Large intestine (tissue), 3 donors: ENCODE results near the gene ANKS1A. TPM values are rescaled to one million over a fixed set of nuclear protein-coding genes. Genes with fewer than 3 reads are reported as not detected.

Experiments
- DNase-seq, 2 donors: peaks; one replicate each; pipeline versions ENCODE4 v3.0.0 to v3.0.0-alpha.2; 2013
- H3K27ac ChIP-seq: one replicate; pipeline ENCODE4 v1.5.1; 2013; ENCODE audit warnings: low read length
- H3K27me3 ChIP-seq: 2 replicates; pipeline ENCODE4 v1.6.1; 2013; ENCODE audit warnings: low read length; ENCODE audit not compliant: control insufficient read depth, insufficient read depth
- H3K36me3 ChIP-seq: 2 replicates; pipeline ENCODE4 v1.6.1; 2013; ENCODE audit warnings: low read length; ENCODE audit not compliant: control insufficient read depth, insufficient read depth
- H3K4me1 ChIP-seq: one replicate; pipeline ENCODE4 v1.6.1; 2013; ENCODE audit warnings: low read length; ENCODE audit not compliant: control insufficient read depth, insufficient read depth
- H3K4me3 ChIP-seq: one replicate; pipeline ENCODE4 v1.5.1; 2013; ENCODE audit warnings: low read length
- H3K9me3 ChIP-seq: one replicate; pipeline ENCODE4 v1.6.1; 2013; ENCODE audit warnings: mild to moderate bottlenecking, low read depth, low read length, moderate library complexity; ENCODE audit not compliant: control insufficient read depth
- WGBS: methylation state at CpG from one replicate; pipeline ENCODE4 v1.1.5; 2013; ENCODE audit warnings: low lambda C conversion rate; ENCODE audit not compliant: insufficient coverage; 5-methylcytosine and 5-hydroxymethylcytosine counted together
- polyA plus RNA-seq: library from polyadenylated mRNA; unstranded; fragments of 120-200 nt; gene quantifications from one replicate; pipeline ENCODE4 v1.2.1, GENCODE V29; 2013

Gene ANKS1A
- polyA plus RNA-seq, 1 donor = 26.5 TPM

- no peak overlapping the region for H3K4me3 ChIP-seq
- DNase-seq = no peak
- no peaks in the 10 kb centered on the region for H3K4me1 ChIP-seq
- peaks cover 94% of the 10 kb centered on the region for H3K36me3 ChIP-seq
- no peaks in the 10 kb centered on the region for H3K9me3 ChIP-seq
- H3K27ac ChIP-seq = no peak overlapping the region
- 10% methylated on average over 2 of the region's 13 CpGs for WGBS
- H3K27me3 ChIP-seq = no peaks in the 10 kb centered on the region
These were observed 192.4 kb downstream of the ANKS1A start for GRCh38 chr6:35081426-35081851.

- no peak for DNase-seq
- no peak overlapping the region for H3K27ac ChIP-seq
These were observed 193.1 kb downstream of the ANKS1A start for GRCh38 chr6:35082046-35082732.

DNA sequence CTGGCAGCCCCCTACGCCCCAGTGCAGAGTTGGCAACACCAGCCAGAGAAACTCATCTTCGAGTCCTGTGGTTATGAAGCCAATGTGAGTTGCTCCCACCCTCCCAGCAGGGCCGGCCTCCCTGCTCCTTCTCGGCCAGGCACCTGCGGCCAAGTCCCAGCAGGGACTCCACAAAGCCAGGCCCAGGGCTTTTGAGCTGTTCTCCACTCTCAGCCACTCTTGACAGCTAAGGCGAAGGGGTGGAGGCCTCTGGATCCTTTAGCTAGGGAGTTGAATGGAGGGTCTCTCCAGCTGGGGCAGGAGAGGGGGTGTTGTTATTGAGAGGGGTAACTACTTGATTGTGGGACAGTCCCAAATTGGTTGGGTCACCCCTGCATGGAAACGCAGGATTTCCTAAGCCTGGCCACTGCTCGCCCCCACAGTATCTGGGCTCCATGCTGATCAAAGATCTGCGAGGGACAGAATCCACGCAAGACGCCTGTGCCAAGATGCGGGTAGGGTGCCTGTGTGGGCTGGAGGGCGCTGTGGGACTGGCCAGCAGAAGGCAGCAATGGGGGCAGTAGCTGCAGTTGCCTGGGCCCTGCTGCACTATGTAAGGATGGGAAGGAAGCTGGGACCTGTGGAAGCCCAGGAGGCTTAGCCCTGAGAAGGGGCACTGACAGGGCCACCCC lies 193.8 kb downstream of the ANKS1A start:
- Histone ChIP-seq H3K36me3 (peaks cover 97% of the 10 kb centered on the region), H3K4me1 (no peaks in the 10 kb centered on the region), H3K27me3 (no peaks in the 10 kb centered on the region), H3K4me3 (no peak overlapping the region), H3K9me3 (no peaks in the 10 kb centered on the region), H3K27ac (no peak overlapping the region)
- DNase-seq = no peak
- WGBS = no CpG with 5 or more reads among the region's 13 CpGs

More at GRCh38 chr6:35082046-35082732, 193.1 kb downstream of the ANKS1A start:
- Histone ChIP-seq H3K4me3 (no peak overlapping the region), H3K4me1 (no peaks in the 10 kb centered on the region), H3K9me3 (no peaks in the 10 kb centered on the region), H3K36me3 (peaks cover 97% of the 10 kb centered on the region), H3K27me3 (no peaks in the 10 kb centered on the region)
- WGBS = no CpG with 5 or more reads among the region's 19 CpGs

DNA sequence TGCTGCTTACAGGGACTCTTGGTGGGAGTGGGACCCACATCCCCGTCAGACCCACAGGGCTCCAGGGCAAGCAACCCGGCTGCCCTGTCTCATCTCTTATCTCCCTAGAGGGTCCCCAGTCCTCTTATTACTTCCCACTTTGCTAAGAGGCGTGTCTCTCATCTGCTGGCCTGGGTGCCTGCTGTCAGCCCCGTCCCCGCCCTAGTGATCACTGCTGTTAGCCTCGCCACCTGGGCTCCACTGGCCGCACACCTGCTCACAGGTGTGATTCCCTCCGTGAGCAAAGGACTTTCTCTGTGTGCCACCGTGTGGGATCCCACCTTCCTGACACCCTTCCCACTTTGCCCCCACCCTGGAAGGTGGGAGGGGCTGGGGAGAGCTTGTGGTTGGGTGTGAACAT lies 194.5 kb downstream of the ANKS1A start:
- Histone ChIP-seq H3K27me3 (no peaks in the 10 kb centered on the region), H3K4me1 (no peaks in the 10 kb centered on the region), H3K9me3 (no peaks in the 10 kb centered on the region), H3K27ac (no peak overlapping the region), H3K4me3 (no peak overlapping the region), H3K36me3 (peaks cover 99% of the 10 kb centered on the region)
- peak in 1 of 2 donors; percentile 32 for DNase-seq
- no CpG with 5 or more reads among the region's 9 CpGs for WGBS

DNA sequence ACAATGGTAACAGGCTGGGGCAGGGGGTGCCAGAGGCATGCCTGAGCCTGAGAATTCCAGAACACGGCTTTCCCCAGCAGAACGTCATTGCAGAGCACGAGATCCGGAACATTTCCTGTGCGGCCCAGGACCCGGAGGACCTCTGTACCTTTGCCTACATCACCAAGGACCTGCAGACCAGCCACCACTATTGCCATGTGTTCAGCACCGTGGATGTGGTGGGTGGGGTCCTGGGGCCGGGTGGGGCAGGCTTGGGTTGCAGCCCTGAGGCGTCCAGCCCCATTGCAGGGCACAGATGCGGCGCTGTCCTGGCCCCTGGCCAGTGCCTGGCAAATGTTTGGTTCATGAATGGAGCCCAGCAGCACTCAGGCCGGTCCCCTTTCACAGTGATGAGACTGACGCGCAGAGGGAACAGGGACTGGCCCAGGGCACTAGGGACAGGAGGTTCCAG lies 195.0 kb downstream of the ANKS1A start:
- no peaks in the 10 kb centered on the region for H3K27me3 ChIP-seq
- H3K4me3 ChIP-seq = no peak overlapping the region
- no peaks in the 10 kb centered on the region for H3K9me3 ChIP-seq
- WGBS = no CpG with 5 or more reads among the region's 14 CpGs
- H3K4me1 ChIP-seq = no peaks in the 10 kb centered on the region
- DNase-seq = no peak
- no peak overlapping the region for H3K27ac ChIP-seq
- H3K36me3 ChIP-seq = peaks cover 99% of the 10 kb centered on the region

GRCh38 chr6:35084511-35085203 lies 195.6 kb downstream of the ANKS1A start:
- no peak for DNase-seq

DNA sequence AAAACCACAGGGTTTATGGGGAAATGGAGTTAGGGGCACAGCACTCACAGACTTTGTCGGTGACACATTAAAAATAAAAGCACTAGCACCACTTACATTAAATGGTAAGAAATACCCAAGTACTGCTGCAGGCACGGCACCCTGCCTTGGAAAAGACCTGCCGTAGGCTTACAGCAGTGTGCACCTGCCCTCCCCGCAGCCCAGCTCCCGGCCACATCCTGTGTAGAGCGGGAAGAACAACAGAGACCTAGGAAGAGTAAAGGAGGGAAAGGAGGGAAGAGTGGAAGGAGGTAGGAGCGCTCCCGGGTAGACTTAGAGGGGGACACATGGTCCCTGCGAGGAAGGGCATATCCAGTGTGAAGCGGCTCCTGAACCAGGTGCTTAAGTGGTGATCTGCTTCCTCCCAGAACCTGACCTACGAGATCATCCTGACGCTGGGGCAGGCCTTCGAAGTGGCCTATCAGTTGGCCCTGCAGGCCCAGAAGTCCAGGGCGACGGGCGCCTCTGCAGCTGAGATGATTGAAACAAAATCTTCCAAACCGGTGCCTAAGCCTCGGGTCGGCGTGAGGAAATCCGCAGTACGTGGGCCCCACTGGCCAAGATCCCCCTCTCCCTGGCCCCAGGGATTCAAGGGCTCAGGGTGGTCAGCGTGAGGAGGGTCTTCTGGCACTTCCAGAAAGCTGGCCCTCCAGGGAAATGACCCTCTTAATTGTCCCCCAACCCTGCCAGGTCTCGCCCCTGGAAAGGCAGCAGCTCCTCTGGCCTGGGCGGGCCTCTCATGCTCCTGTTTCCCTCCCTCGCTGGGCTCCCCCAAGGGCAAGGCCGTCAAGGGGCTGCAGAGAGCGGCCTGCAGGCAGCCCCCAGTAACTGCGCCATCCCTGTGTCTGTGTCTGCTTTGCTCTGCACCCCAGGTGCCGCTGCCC lies 196.6 kb downstream of the ANKS1A start:
- H3K27me3 ChIP-seq = no peaks in the 10 kb centered on the region
- H3K36me3 ChIP-seq = peaks cover 99% of the 10 kb centered on the region
- no peaks in the 10 kb centered on the region for H3K9me3 ChIP-seq
- no peak overlapping the region for H3K27ac ChIP-seq
- DNase-seq = no peak
- H3K4me3 ChIP-seq = no peak overlapping the region
- H3K4me1 ChIP-seq = no peaks in the 10 kb centered on the region
- WGBS = no CpG with 5 or more reads among the region's 30 CpGs

More at GRCh38 chr6:35084511-35085203, 195.6 kb downstream of the ANKS1A start:
- H3K9me3 ChIP-seq = no peaks in the 10 kb centered on the region
- no peaks in the 10 kb centered on the region for H3K4me1 ChIP-seq
- no CpG with 5 or more reads among the region's 12 CpGs for WGBS
- peaks cover 99% of the 10 kb centered on the region for H3K36me3 ChIP-seq
- H3K4me3 ChIP-seq = no peak overlapping the region
- H3K27me3 ChIP-seq = no peaks in the 10 kb centered on the region
- no peak overlapping the region for H3K27ac ChIP-seq

DNA sequence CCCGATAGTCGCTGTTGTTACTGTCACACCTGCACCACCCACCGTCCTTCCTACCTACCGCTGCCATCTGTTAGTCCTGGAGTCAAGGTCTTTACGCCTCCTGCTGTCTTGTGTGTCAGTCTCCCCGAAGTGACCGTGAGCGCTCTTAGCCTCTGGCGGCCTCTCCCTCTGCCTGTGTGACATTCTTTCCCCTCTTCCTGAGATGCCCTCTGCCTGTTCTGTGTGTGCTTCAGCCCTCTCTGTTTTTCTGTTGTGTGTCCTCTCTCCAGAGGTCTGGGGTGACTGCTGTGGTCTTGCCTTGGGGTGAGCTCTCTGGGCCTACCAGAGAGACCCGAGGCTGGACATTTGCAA lies 197.2 kb downstream of the ANKS1A start:
- Histone ChIP-seq H3K27ac (no peak overlapping the region), H3K4me1 (no peaks in the 10 kb centered on the region), H3K27me3 (no peaks in the 10 kb centered on the region), H3K36me3 (peaks cover 97% of the 10 kb centered on the region), H3K4me3 (no peak overlapping the region), H3K9me3 (no peaks in the 10 kb centered on the region)
- DNase-seq = no peak
- WGBS = 95% methylated on average over 4 of the region's 10 CpGs

- Histone ChIP-seq H3K36me3 (peaks cover 97% of the 10 kb centered on the region), H3K4me3 (no peak overlapping the region), H3K27ac (no peak overlapping the region), H3K27me3 (no peaks in the 10 kb centered on the region), H3K9me3 (no peaks in the 10 kb centered on the region), H3K4me1 (no peaks in the 10 kb centered on the region)
- no CpG with 5 or more reads among the region's 12 CpGs for WGBS
- no peak for DNase-seq
These were observed 197.7 kb downstream of the ANKS1A start for GRCh38 chr6:35086636-35087360.
